ENCODE results near the gene LRRC1.

LRRC1 gene

GRCh38 chr6:53956068-53956711 lies 161.4 kb downstream of the LRRC1 start:
- Histone ChIP-seq H3K9me3 (ENCODE audit: insufficient read depth, low read length, severe bottlenecking) (no peaks in the 10 kb centered on the region), H3K9ac (ENCODE audit: low read depth, low read length) (no peak overlapping the region), H3K36me3 (ENCODE audit: insufficient read depth, low read length) (no peaks in the 10 kb centered on the region), H3K4me3 (ENCODE audit: low read depth in 1 of 2, low read length in 2 of 2) (no peak overlapping the region), H3K4me2 (ENCODE audit: insufficient read depth, low read length) (no peak overlapping the region), H3K4me1 (ENCODE audit: insufficient read depth, low read length) (peaks cover 15% of the 10 kb centered on the region; the same call in 1 of the 2 replicates), H3K27me3 (ENCODE audit: insufficient read depth, low read length, poor library complexity) (no peaks in the 10 kb centered on the region), H3K27ac (ENCODE audit: low read length) (no peak overlapping the region), H2AFZ (ENCODE audit: low read depth, low read length) (no peak overlapping the region), H4K20me1 (ENCODE audit: insufficient read depth, low read length) (no peaks in the 10 kb centered on the region), H3K79me2 (ENCODE audit: insufficient read depth, low read length) (no peaks in the 10 kb centered on the region)
- ATAC-seq (ENCODE audit: insufficient read depth, low read depth) = peak; percentile 95
- DNase-seq = peak; percentile 73
- TF ChIP-seq CTCF (IDR thresholded peaks at IDR 0.05; ENCODE audit: borderline replicate concordance, extremely low read depth, low read length, poor library complexity, severe bottlenecking) (peak; percentile 89), EZH2 (IDR thresholded peaks at IDR 0.05; ENCODE audit: borderline replicate concordance, low read depth, low read length, severe bottlenecking) (no peak)

- Histone ChIP-seq H3K36me3 (ENCODE audit: insufficient read depth, low read length) (no peaks in the 10 kb centered on the region), H3K4me1 (ENCODE audit: insufficient read depth, low read length) (peaks cover 15% of the 10 kb centered on the region; the same call in 1 of the 2 replicates), H3K4me3 (ENCODE audit: low read depth in 1 of 2, low read length in 2 of 2) (no peak overlapping the region), H2AFZ (ENCODE audit: low read depth, low read length) (no peak overlapping the region), H3K4me2 (ENCODE audit: insufficient read depth, low read length) (no peak overlapping the region), H3K9ac (ENCODE audit: low read depth, low read length) (no peak overlapping the region), H3K9me3 (ENCODE audit: insufficient read depth, low read length, severe bottlenecking) (no peaks in the 10 kb centered on the region), H3K27ac (ENCODE audit: low read length) (no peak overlapping the region), H3K27me3 (ENCODE audit: insufficient read depth, low read length, poor library complexity) (no peaks in the 10 kb centered on the region), H3K79me2 (ENCODE audit: insufficient read depth, low read length) (no peaks in the 10 kb centered on the region), H4K20me1 (ENCODE audit: insufficient read depth, low read length) (no peaks in the 10 kb centered on the region)
- ATAC-seq (ENCODE audit: insufficient read depth, low read depth) (no peak), DNase-seq (no peak)
- no peak for TF ChIP-seq EZH2 (IDR thresholded peaks at IDR 0.05; ENCODE audit: borderline replicate concordance, low read depth, low read length, severe bottlenecking)
- TF ChIP-seq CTCF (IDR thresholded peaks at IDR 0.05; ENCODE audit: borderline replicate concordance, extremely low read depth, low read length, poor library complexity, severe bottlenecking) = no peak
Observed at GRCh38 chr6:53956804-53957203, 162.0 kb downstream of the LRRC1 start.

- Histone ChIP-seq H3K9me3 (ENCODE audit: insufficient read depth, low read length, severe bottlenecking) (no peaks in the 10 kb centered on the region), H3K36me3 (ENCODE audit: insufficient read depth, low read length) (no peaks in the 10 kb centered on the region), H3K9ac (ENCODE audit: low read depth, low read length) (no peak overlapping the region), H4K20me1 (ENCODE audit: insufficient read depth, low read length) (no peaks in the 10 kb centered on the region), H3K79me2 (ENCODE audit: insufficient read depth, low read length) (no peaks in the 10 kb centered on the region), H3K27ac (ENCODE audit: low read length) (no peak overlapping the region), H2AFZ (ENCODE audit: low read depth, low read length) (no peak overlapping the region), H3K4me1 (ENCODE audit: insufficient read depth, low read length) (peaks cover 16% of the 10 kb centered on the region; the same call in 1 of the 2 replicates), H3K4me3 (ENCODE audit: low read depth in 1 of 2, low read length in 2 of 2) (no peak overlapping the region), H3K27me3 (ENCODE audit: insufficient read depth, low read length, poor library complexity) (no peaks in the 10 kb centered on the region), H3K4me2 (ENCODE audit: insufficient read depth, low read length) (no peak overlapping the region)
- ATAC-seq (ENCODE audit: insufficient read depth, low read depth) (no peak), DNase-seq (no peak)
- no peak for TF ChIP-seq CTCF (IDR thresholded peaks at IDR 0.05; ENCODE audit: borderline replicate concordance, extremely low read depth, low read length, poor library complexity, severe bottlenecking)
- no peak for TF ChIP-seq EZH2 (IDR thresholded peaks at IDR 0.05; ENCODE audit: borderline replicate concordance, low read depth, low read length, severe bottlenecking)
Observed at GRCh38 chr6:53959717-53960116, 164.9 kb downstream of the LRRC1 start.

All from DND-41 (cell line).